ENCODE data around the gene AKAP1. TPM values are rescaled to one million over a fixed set of nuclear protein-coding genes. Genes with fewer than 3 reads are reported as not detected.

Gene AKAP1
- total RNA-seq, 1 experiment from 2014 or later, result 73.1 TPM

DNA sequence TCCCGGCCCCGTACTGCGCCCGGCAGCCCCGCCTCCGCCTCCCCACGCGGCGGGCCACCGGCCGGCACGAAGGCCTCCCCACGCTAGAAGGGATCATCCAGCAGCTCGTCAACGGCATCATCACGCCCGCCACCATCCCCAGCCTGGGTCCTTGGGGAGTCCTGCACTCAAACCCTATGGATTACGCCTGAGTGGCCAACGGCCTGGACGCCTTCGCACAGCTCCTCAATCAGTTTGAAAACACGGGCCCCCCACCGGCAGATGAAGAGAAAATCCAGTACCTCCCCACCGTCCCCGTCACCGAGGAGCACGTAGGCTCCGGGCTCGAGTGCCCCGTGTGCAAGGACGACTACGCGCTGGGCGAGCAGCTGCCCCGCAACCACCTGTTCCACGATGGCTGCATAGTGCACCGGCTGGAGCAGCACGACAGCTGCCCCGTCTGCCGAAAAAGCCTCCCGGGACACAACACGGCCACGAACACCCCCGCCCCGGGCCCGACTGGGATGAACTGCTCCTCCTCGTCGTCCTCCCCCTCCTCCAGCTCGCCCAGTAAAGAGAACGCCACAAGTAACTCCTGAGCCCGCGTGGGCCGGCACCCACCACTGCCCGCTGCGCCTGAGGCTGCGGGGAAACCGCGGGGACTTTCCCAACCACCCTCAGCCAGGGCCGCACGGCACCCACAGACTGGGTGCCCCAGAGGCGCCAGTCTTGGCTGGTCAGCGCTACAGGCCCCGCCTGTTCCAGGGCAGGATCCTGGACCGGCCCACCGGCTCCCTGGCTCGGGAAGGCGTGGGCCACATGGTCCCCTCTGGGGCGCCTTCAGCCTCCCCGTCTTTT is 39.0 kb upstream of the AKAP1 start:
- ChIA-PET CTCF (no interaction called here), POLR2A (ENCODE audit: unreplicated experiment) (interaction anchor here (0.6 kb wide), 1 partner anchor 67 kb away, joined by 4 read pairs; no protein-coding TSS in a partner anchor)
- H3K4me1 ChIP-seq (ENCODE audit: insufficient read depth, low read length), result no peaks in the 10 kb centered on the region
- H3K36me3 ChIP-seq (ENCODE audit: low read depth, low read length), result no peaks in the 10 kb centered on the region
- H3K4me2 ChIP-seq (ENCODE audit: low read length), result no peak overlapping the region
- TF ChIP-seq EZH2phosphoT487 (IDR thresholded peaks at IDR 0.05; ENCODE audit: borderline replicate concordance, low read length) (no peak), EZH2 (IDR thresholded peaks at IDR 0.05; ENCODE audit: low read length, unreplicated experiment) (no peak)
- TF ChIP-seq, protein P1, sequence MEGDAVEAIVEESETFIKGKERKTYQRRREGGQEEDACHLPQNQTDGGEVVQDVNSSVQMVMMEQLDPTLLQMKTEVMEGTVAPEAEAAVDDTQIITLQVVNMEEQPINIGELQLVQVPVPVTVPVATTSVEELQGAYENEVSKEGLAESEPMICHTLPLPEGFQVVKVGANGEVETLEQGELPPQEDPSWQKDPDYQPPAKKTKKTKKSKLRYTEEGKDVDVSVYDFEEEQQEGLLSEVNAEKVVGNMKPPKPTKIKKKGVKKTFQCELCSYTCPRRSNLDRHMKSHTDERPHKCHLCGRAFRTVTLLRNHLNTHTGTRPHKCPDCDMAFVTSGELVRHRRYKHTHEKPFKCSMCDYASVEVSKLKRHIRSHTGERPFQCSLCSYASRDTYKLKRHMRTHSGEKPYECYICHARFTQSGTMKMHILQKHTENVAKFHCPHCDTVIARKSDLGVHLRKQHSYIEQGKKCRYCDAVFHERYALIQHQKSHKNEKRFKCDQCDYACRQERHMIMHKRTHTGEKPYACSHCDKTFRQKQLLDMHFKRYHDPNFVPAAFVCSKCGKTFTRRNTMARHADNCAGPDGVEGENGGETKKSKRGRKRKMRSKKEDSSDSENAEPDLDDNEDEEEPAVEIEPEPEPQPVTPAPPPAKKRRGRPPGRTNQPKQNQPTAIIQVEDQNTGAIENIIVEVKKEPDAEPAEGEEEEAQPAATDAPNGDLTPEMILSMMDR (conservative IDR thresholded peaks at IDR 0.05; ENCODE audit: low read depth, low read length), result no peak
- H3K27me3 ChIP-seq (ENCODE audit: low read length), result no peaks in the 10 kb centered on the region
- H4K20me1 ChIP-seq (ENCODE audit: low read length), result no peaks in the 10 kb centered on the region
- no peak overlapping the region for H2AFZ ChIP-seq (ENCODE audit: low read length)
- ATAC-seq, result no peak
- H3K9me3 ChIP-seq (ENCODE audit: low read length), result no peaks in the 10 kb centered on the region
- no peaks in the 10 kb centered on the region for H3K79me2 ChIP-seq (ENCODE audit: low read length)
- H3K9me2 ChIP-seq (replicated peaks; ENCODE audit: low read length), result no peaks in the 10 kb centered on the region
- no TSS peak for BruUV-seq (replicated peaks)
- no peak overlapping the region for H3K27ac ChIP-seq (ENCODE audit: low read length)
- H3K9ac ChIP-seq (ENCODE audit: low read length), result no peak overlapping the region
- DNase-seq, result no peak
- H3K4me3 ChIP-seq (ENCODE audit: low read length), result no peak overlapping the region
- intact Hi-C loops (cut with micrococcal nuclease), result no loop called here
- H3F3A ChIP-seq (ENCODE audit: low read length, unreplicated experiment), result no peaks in the 10 kb centered on the region

DNA sequence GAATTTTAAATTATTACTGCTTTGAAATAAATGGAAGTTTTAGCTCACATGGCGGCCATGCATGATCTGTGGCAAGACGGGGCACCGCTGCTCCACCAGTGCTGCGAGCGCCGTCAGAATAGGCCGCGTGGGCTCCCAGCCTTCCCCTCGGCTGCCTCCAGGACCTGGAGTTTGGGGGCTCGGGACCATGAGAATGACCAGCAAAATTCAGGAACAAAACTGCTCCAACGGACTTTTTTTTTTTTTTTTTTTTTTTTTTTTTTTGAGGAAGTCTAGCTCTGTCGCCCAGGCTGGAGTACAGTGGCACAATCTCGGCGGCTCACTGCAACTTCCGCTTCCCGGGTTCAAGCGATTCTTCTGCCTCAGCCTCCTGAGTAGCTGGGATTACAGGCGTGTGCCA is 38.3 kb upstream of the AKAP1 start:
- intact Hi-C loops (cut with micrococcal nuclease), result no loop called here
- no peak overlapping the region for H3K4me2 ChIP-seq (ENCODE audit: low read length)
- H2AFZ ChIP-seq (ENCODE audit: low read length), result no peak overlapping the region
- no peaks in the 10 kb centered on the region for H3K36me3 ChIP-seq (ENCODE audit: low read depth, low read length)
- no peak overlapping the region for H3K4me3 ChIP-seq (ENCODE audit: low read length)
- no peaks in the 10 kb centered on the region for H3K4me1 ChIP-seq (ENCODE audit: insufficient read depth, low read length)
- DNase-seq (no peak), ATAC-seq (no peak)
- no TSS peak for BruUV-seq (replicated peaks)
- no peaks in the 10 kb centered on the region for H4K20me1 ChIP-seq (ENCODE audit: low read length)
- H3K79me2 ChIP-seq (ENCODE audit: low read length), result no peaks in the 10 kb centered on the region
- no peaks in the 10 kb centered on the region for H3F3A ChIP-seq (ENCODE audit: low read length, unreplicated experiment)
- H3K9me2 ChIP-seq (replicated peaks; ENCODE audit: low read length), result no peaks in the 10 kb centered on the region
- ChIA-PET CTCF (no interaction called here), POLR2A (ENCODE audit: unreplicated experiment) (interaction anchor here (0.6 kb wide), 1 partner anchor 68 kb away, joined by 4 read pairs; no protein-coding TSS in a partner anchor)
- H3K27ac ChIP-seq (ENCODE audit: low read length), result no peak overlapping the region
- H3K9ac ChIP-seq (ENCODE audit: low read length), result no peak overlapping the region
- H3K9me3 ChIP-seq (ENCODE audit: low read length), result no peaks in the 10 kb centered on the region
- H3K27me3 ChIP-seq (ENCODE audit: low read length), result no peaks in the 10 kb centered on the region
- TF ChIP-seq EZH2 (IDR thresholded peaks at IDR 0.05; ENCODE audit: low read length, unreplicated experiment) (no peak), EZH2phosphoT487 (IDR thresholded peaks at IDR 0.05; ENCODE audit: borderline replicate concordance, low read length) (no peak)

DNA sequence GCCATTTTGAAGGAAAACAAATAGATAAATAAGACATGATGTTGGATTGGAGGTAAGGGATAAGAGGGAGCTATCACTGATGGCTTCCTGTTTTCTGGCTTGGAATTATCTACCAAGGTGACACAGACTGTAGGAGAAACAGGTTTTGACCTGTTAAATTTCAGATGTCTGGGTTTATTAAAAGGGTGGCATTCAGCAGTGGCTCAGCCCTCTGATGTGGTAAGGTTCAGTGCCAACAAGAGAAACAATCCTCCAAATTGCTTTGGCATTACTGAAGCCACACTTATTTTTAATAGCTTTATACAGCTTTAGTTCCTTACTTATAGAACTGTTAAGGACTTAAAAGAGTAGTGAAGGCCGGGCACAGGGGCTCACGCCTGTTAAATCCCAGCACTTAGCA is 37.0 kb upstream of the AKAP1 start:
- no peak overlapping the region for H3K4me3 ChIP-seq (ENCODE audit: low read length)
- ChIA-PET POLR2A (ENCODE audit: unreplicated experiment) (no interaction called here), CTCF (no interaction called here)
- intact Hi-C loops (cut with micrococcal nuclease), result no loop called here
- DNase-seq (no peak), ATAC-seq (no peak)
- H3K9me3 ChIP-seq (ENCODE audit: low read length), result no peaks in the 10 kb centered on the region
- no peaks in the 10 kb centered on the region for H3F3A ChIP-seq (ENCODE audit: low read length, unreplicated experiment)
- no peak overlapping the region for H3K4me2 ChIP-seq (ENCODE audit: low read length)
- no peak overlapping the region for H2AFZ ChIP-seq (ENCODE audit: low read length)
- H3K27me3 ChIP-seq (ENCODE audit: low read length), result no peaks in the 10 kb centered on the region
- H3K79me2 ChIP-seq (ENCODE audit: low read length), result no peaks in the 10 kb centered on the region
- no peaks in the 10 kb centered on the region for H3K9me2 ChIP-seq (replicated peaks; ENCODE audit: low read length)
- no peak overlapping the region for H3K9ac ChIP-seq (ENCODE audit: low read length)
- H4K20me1 ChIP-seq (ENCODE audit: low read length), result no peaks in the 10 kb centered on the region
- no peak overlapping the region for H3K27ac ChIP-seq (ENCODE audit: low read length)
- no peaks in the 10 kb centered on the region for H3K4me1 ChIP-seq (ENCODE audit: insufficient read depth, low read length)
- no peaks in the 10 kb centered on the region for H3K36me3 ChIP-seq (ENCODE audit: low read depth, low read length)
- BruUV-seq (replicated peaks), result no TSS peak
- TF ChIP-seq, protein P1 (conservative IDR thresholded peaks at IDR 0.05; ENCODE audit: low read depth, low read length), result no peak
- TF ChIP-seq EZH2 (IDR thresholded peaks at IDR 0.05; ENCODE audit: low read length, unreplicated experiment) (no peak), EZH2phosphoT487 (IDR thresholded peaks at IDR 0.05; ENCODE audit: borderline replicate concordance, low read length) (no peak)
